ENCODE data around the gene TRNP1.
A peak's percentile ranks its signal among the peaks of the same experiment; 100 is the strongest.
"Not testable (repeated sequence)": the region's sequence is repeated elsewhere in the genome, so short reads cannot be mapped to it uniquely, and the experiment has no call there.

Gene TRNP1

GRCh38 chr1:26976621-26977510 is 16.6 kb upstream of the TRNP1 start:
- no peak for DNase-seq

GRCh38 chr1:26978901-26979300 is 14.6 kb upstream of the TRNP1 start:
- DNase-seq = no peak

- DNase-seq = no peak
Observed at GRCh38 chr1:26981146-26981846, 12.2 kb upstream of the TRNP1 start.

GRCh38 chr1:26983863-26984262 is 9.6 kb upstream of the TRNP1 start:
- no peak for DNase-seq

- no peak for DNase-seq
Observed at GRCh38 chr1:26984291-26984690, 9.2 kb upstream of the TRNP1 start.

GRCh38 chr1:26986658-26987057 is 6.8 kb upstream of the TRNP1 start:
- no peak for DNase-seq

GRCh38 chr1:26989403-26990109 is 3.9 kb upstream of the TRNP1 start:
- not testable (repeated sequence) for DNase-seq

- no peak for DNase-seq
Observed at GRCh38 chr1:26991310-26992116, 2.0 kb upstream of the TRNP1 start.

GRCh38 chr1:26994020-26994786 is 711 bp downstream of the TRNP1 start:
- DNase-seq = peak; percentile 22 to 47 (median 35)

- peak; percentile 37 to 55 (median 45) for DNase-seq
Observed at GRCh38 chr1:26994787-26995517, 1.5 kb downstream of the TRNP1 start.

- DNase-seq = no peak
Observed at GRCh38 chr1:26996024-26996423, 2.5 kb downstream of the TRNP1 start.

GRCh38 chr1:26996665-26997064 is 3.2 kb downstream of the TRNP1 start:
- DNase-seq = no peak

GRCh38 chr1:26998429-26999300 is 5.2 kb downstream of the TRNP1 start:
- no peak for DNase-seq

GRCh38 chr1:26999440-26999987 is 6.0 kb downstream of the TRNP1 start:
- peak in 1 of 3 experiments; percentile 29 for DNase-seq

- no peak for DNase-seq
Observed at GRCh38 chr1:27000090-27000816, 6.8 kb downstream of the TRNP1 start.

GRCh38 chr1:27000817-27001460 is 7.4 kb downstream of the TRNP1 start:
- no peak for DNase-seq

GRCh38 chr1:27001570-27002360 is 8.3 kb downstream of the TRNP1 start:
- no peak for DNase-seq
